K562 (cell line): ENCODE measurements around the gene MRPL40. TPM values are rescaled to one million over a fixed set of nuclear protein-coding genes. Genes with fewer than 3 reads are reported as not detected.
A peak's percentile ranks its signal among the peaks of the same experiment; 100 is the strongest.

Experiments
- CBFA2T2 ChIP-seq: fragments of 450-650 bp; conservative IDR thresholded peaks from 2 replicates; pipeline ENCODE4 v1.6.1; 2017; ENCODE audit warnings: mild to moderate bottlenecking
- LCOR ChIP-seq: sonication (generic); formaldehyde crosslinking; IDR thresholded peaks from 2 replicates; pipeline ENCODE4 v1.8.0; 2022; ENCODE audit warnings: mild to moderate bottlenecking, missing genetic modification reagents
- PRMT5 ChIP-seq: sonication (generic); formaldehyde crosslinking; IDR thresholded peaks from 2 replicates; pipeline ENCODE4 v1.5.0; 2020; ENCODE audit warnings: missing genetic modification reagents
- RBM14 ChIP-seq: fragments of 200-400 bp; formaldehyde crosslinking; IDR thresholded peaks from 2 replicates; pipeline ENCODE4 v1.6.1; 2018; ENCODE audit warnings: low read depth, mild to moderate bottlenecking, low read length, moderate library complexity, borderline replicate concordance; ENCODE audit not compliant: insufficient read depth
- RBM17 ChIP-seq: fragments of 200-400 bp; formaldehyde crosslinking; IDR thresholded peaks from 2 replicates; pipeline ENCODE4 v1.6.1; 2017; ENCODE audit warnings: low read depth, mild to moderate bottlenecking, low read length, borderline replicate concordance
- SIN3A ChIP-seq, 2 experiments: fragments of 150-350 bp in 1 of 2; IDR thresholded peaks; 2 replicates each; pipeline ENCODE4 v1.6.1; 2011 to 2016; ENCODE audit warnings: borderline replicate concordance in 2 of 2, low read depth in 2 of 2, low read length in 2 of 2, mild to moderate bottlenecking in 2 of 2, moderate library complexity in 2 of 2; ENCODE audit not compliant: control insufficient read depth in 1 of 2
- ZBTB1 ChIP-seq: sonication (generic); formaldehyde crosslinking; IDR thresholded peaks from 2 replicates; pipeline ENCODE4 v1.8.1; 2023; ENCODE audit warnings: missing genetic modification reagents, low read depth, mild to moderate bottlenecking, borderline replicate concordance
- ZNF140 ChIP-seq: fragments of 250-450 bp; sonication (Bioruptor Pico); IDR thresholded peaks from 2 replicates; pipeline ENCODE4 v1.8.0; 2021; ENCODE audit warnings: moderate library complexity, mild to moderate bottlenecking, inconsistent platforms
- ZNF217 ChIP-seq: sonication (generic); formaldehyde crosslinking; IDR thresholded peaks from 2 replicates; pipeline ENCODE4 v1.8.0; 2022; ENCODE audit warnings: mild to moderate bottlenecking, missing genetic modification reagents
- ZNF699 ChIP-seq: fragments of 250-450 bp; sonication (Bioruptor Pico); IDR thresholded peaks from 2 replicates; pipeline ENCODE4 v1.8.0; 2021; ENCODE audit warnings: mild to moderate bottlenecking, moderate library complexity; ENCODE audit not compliant: insufficient replicate concordance
- polyA plus RNA-seq, 8 experiments: library from polyadenylated mRNA; depleted of rRNA in 4 of 8; stranded (reverse) in 5 of 8; unstranded in 3 of 8; fragments of >200 nt; fragmentation: Nextera tagmentation in 2 of 8; fragmentation: Illumina TruSeq in 1 of 8; extraction: Ambion mirVana in 2 of 8; extraction: Trizol in 1 of 8; gene quantifications; 2 replicates each; pipeline versions ENCODE4 v1.2.1 to v1.2.3, GENCODE V29; 2011 to 2014; ENCODE audit warnings: inconsistent platforms in 1 of 8, missing spikeins in 1 of 8
- total RNA-seq, 7 experiments: library from RNA; depleted of rRNA in 6 of 7; stranded (reverse); fragments of >200 nt in 6 of 7; fragmentation: Illumina TruSeq in 2 of 7; extraction: Trizol in 2 of 7; gene quantifications; 2 replicates each; pipeline versions ENCODE4 v1.2.1 to v1.2.3, GENCODE V29; 2011 to 2021; ENCODE audit warnings: low replicate concordance in 1 of 7
- TF ChIP-seq, protein P1 (sequence below), 3 experiments: fragments of 200-800 bp in 1 of 3; fragments of 250-450 bp in 1 of 3; fragments of 450-650 bp in 1 of 3; sonication (Bioruptor Pico) in 1 of 3; sonication (Bioruptor generic) in 1 of 3; formaldehyde crosslinking in 1 of 3; IDR thresholded peaks; 2 replicates each; pipeline versions ENCODE4 v1.6.1 to v1.8.0; 2016 to 2022; ENCODE audit warnings: mild to moderate bottlenecking in 2 of 3, missing genetic modification characterization in 2 of 3, missing compliant biosample characterization in 1 of 3, moderate library complexity in 1 of 3
- TF ChIP-seq, protein P2 (sequence below): fragments of 250-450 bp; sonication (Bioruptor Pico); IDR thresholded peaks from 2 replicates; pipeline ENCODE4 v1.5.0; 2022; ENCODE audit warnings: mild to moderate bottlenecking
- TF ChIP-seq, protein P3 (sequence below): fragments of 250-450 bp; sonication (Bioruptor Pico); IDR thresholded peaks from 2 replicates; pipeline ENCODE4 v1.8.0; 2021; ENCODE audit warnings: moderate library complexity, mild to moderate bottlenecking, inconsistent platforms
- TF ChIP-seq, protein P4 (sequence below): fragments of 250-450 bp; sonication (Bioruptor Pico); IDR thresholded peaks from 2 replicates; pipeline ENCODE4 v1.4.0; 2020; ENCODE audit warnings: mild to moderate bottlenecking, moderate library complexity
- TF ChIP-seq, protein P5 (sequence below): sonication (generic); formaldehyde crosslinking; IDR thresholded peaks from 2 replicates; pipeline ENCODE4 v1.8.0; 2022; ENCODE audit warnings: mild to moderate bottlenecking, low read depth, missing genetic modification reagents

MRPL40 gene
- total and polyA plus RNA-seq, 9 of the 15 experiments (the other 6 are each of a cell fraction or from before 2014, with no cell fraction given): 132 to 652 (median 208) TPM

DNA sequence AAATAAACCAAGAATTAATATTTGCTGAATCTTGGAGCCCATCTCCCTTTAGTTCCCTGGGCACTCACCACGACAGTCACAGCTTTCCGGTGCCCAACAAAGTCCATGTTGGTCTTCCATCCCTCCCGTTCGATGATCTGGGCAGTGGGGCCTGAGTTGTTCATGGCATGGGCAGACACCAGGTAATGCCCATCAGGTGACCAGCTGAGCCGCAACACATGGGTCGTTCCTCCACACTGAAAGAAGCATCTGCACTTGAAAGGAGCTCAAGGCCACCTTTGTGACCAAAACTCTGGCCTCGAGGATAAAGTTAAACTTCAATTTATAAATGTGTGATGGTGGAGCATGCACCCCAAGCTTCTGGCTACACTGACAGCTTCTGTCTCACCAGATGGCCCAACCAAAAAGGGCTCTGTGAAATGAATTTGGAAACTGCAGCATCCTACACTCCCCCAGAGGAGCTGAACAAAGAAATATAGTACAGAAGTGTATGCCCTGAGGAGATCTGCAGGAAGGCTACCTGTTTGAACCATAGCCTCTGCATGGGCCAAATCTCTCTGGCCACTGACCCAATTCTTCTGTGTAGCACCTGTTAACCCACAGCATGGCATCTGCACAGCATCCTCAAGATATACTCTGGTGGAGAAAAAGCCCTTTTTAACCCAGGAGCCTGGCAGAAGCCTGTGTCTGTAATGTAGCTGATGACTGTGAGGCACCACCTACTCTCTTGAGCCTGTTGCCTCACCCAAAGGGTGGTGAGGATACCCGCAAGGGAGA, 37.9 kb upstream of the MRPL40 start (continued):
- peak; percentile 58 for TF ChIP-seq ZNF699 (CRISPR knock-in tag)
- TF ChIP-seq, protein P1, sequence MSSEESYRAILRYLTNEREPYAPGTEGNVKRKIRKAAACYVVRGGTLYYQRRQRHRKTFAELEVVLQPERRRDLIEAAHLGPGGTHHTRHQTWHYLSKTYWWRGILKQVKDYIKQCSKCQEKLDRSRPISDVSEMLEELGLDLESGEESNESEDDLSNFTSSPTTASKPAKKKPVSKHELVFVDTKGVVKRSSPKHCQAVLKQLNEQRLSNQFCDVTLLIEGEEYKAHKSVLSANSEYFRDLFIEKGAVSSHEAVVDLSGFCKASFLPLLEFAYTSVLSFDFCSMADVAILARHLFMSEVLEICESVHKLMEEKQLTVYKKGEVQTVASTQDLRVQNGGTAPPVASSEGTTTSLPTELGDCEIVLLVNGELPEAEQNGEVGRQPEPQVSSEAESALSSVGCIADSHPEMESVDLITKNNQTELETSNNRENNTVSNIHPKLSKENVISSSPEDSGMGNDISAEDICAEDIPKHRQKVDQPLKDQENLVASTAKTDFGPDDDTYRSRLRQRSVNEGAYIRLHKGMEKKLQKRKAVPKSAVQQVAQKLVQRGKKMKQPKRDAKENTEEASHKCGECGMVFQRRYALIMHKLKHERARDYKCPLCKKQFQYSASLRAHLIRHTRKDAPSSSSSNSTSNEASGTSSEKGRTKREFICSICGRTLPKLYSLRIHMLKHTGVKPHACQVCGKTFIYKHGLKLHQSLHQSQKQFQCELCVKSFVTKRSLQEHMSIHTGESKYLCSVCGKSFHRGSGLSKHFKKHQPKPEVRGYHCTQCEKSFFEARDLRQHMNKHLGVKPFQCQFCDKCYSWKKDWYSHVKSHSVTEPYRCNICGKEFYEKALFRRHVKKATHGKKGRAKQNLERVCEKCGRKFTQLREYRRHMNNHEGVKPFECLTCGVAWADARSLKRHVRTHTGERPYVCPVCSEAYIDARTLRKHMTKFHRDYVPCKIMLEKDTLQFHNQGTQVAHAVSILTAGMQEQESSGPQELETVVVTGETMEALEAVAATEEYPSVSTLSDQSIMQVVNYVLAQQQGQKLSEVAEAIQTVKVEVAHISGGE (CRISPR knock-in tag; IDR thresholded peaks at IDR 0.05): peak in 1 of 3 experiments; percentile 3; a peak in 1 of 6 replicates
- no peak for TF ChIP-seq SIN3A (IDR thresholded peaks at IDR 0.05; ENCODE audit: borderline replicate concordance in 2 of 2, control insufficient read depth in 1 of 2, low read depth in 2 of 2, low read length in 2 of 2)
- TF ChIP-seq ZNF140: no peak
- TF ChIP-seq ZNF217 (CRISPR knock-in tag): no peak
- TF ChIP-seq RBM14: no peak
- TF ChIP-seq PRMT5: peak; percentile 64; the same call in 1 of the 2 replicates
- TF ChIP-seq RBM17: no peak
- TF ChIP-seq, protein P2, sequence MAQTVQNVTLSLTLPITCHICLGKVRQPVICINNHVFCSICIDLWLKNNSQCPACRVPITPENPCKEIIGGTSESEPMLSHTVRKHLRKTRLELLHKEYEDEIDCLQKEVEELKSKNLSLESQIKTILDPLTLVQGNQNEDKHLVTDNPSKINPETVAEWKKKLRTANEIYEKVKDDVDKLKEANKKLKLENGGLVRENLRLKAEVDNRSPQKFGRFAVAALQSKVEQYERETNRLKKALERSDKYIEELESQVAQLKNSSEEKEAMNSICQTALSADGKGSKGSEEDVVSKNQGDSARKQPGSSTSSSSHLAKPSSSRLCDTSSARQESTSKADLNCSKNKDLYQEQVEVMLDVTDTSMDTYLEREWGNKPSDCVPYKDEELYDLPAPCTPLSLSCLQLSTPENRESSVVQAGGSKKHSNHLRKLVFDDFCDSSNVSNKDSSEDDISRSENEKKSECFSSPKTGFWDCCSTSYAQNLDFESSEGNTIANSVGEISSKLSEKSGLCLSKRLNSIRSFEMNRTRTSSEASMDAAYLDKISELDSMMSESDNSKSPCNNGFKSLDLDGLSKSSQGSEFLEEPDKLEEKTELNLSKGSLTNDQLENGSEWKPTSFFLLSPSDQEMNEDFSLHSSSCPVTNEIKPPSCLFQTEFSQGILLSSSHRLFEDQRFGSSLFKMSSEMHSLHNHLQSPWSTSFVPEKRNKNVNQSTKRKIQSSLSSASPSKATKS (CRISPR knock-in tag): no peak
- TF ChIP-seq CBFA2T2: no peak
- TF ChIP-seq, protein P3, sequence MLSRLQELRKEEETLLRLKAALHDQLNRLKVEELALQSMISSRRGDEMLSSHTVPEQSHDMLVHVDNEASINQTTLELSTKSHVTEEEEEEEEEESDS (CRISPR knock-in tag): no peak
- TF ChIP-seq LCOR (CRISPR knock-in tag): no peak
- TF ChIP-seq, protein P4, sequence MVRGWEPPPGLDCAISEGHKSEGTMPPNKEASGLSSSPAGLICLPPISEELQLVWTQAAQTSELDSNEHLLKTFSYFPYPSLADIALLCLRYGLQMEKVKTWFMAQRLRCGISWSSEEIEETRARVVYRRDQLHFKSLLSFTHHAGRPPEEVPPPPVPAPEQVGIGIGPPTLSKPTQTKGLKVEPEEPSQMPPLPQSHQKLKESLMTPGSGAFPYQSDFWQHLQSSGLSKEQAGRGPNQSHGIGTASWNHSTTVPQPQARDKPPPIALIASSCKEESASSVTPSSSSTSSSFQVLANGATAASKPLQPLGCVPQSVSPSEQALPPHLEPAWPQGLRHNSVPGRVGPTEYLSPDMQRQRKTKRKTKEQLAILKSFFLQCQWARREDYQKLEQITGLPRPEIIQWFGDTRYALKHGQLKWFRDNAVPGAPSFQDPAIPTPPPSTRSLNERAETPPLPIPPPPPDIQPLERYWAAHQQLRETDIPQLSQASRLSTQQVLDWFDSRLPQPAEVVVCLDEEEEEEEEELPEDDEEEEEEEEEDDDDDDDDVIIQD (CRISPR knock-in tag): no peak
- no peak for TF ChIP-seq ZBTB1 (CRISPR knock-in tag)
- TF ChIP-seq, protein P5, sequence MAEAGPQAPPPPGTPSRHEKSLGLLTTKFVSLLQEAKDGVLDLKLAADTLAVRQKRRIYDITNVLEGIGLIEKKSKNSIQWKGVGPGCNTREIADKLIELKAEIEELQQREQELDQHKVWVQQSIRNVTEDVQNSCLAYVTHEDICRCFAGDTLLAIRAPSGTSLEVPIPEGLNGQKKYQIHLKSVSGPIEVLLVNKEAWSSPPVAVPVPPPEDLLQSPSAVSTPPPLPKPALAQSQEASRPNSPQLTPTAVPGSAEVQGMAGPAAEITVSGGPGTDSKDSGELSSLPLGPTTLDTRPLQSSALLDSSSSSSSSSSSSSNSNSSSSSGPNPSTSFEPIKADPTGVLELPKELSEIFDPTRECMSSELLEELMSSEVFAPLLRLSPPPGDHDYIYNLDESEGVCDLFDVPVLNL (CRISPR knock-in tag): peak; percentile 37; the same call in 1 of the 2 replicates
